ENCODE measurements around the gene GET4. TPM values are rescaled to one million over a fixed set of nuclear protein-coding genes. Genes with fewer than 3 reads are reported as not detected.

The GET4 gene
- total RNA-seq, 4 donors from 2014 or later = 46.1 to 67.7 (median 51.6) TPM

DNA sequence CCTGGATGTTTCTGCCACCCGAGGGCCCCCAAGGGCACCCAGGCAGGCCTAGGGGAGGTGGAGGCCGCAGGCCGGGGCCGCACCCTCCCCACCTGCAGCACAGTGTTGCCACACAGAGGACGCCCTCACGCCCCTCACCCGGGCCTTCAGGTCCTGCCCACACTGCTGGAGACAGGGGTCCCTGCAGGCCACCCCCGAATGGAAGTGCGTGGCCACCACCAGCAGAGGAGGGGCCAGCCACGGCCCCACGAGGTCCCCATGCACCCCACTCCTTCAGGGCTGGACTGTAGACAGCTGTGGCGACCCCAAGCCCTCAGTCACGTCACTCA lies 42.7 kb downstream of the GET4 start:
- DNase-seq (ENCODE audit: low spot score in 2 of 2) = peak in 1 of 2 donors; percentile 72
- no peak for TF ChIP-seq POLR2A (IDR thresholded peaks at IDR 0.05)
- TF ChIP-seq, protein P1, sequence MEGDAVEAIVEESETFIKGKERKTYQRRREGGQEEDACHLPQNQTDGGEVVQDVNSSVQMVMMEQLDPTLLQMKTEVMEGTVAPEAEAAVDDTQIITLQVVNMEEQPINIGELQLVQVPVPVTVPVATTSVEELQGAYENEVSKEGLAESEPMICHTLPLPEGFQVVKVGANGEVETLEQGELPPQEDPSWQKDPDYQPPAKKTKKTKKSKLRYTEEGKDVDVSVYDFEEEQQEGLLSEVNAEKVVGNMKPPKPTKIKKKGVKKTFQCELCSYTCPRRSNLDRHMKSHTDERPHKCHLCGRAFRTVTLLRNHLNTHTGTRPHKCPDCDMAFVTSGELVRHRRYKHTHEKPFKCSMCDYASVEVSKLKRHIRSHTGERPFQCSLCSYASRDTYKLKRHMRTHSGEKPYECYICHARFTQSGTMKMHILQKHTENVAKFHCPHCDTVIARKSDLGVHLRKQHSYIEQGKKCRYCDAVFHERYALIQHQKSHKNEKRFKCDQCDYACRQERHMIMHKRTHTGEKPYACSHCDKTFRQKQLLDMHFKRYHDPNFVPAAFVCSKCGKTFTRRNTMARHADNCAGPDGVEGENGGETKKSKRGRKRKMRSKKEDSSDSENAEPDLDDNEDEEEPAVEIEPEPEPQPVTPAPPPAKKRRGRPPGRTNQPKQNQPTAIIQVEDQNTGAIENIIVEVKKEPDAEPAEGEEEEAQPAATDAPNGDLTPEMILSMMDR (IDR thresholded peaks at IDR 0.05) = no peak
- intact Hi-C loops (cut with DNase I; ENCODE audit: low total_unique reads) = no loop called here
- WGBS, 2 donors = 79 to 90% methylated on average over 10 of the region's 13 CpGs
- H3K4me3 ChIP-seq (ENCODE audit: low read depth, poor library complexity, severe bottlenecking) = no peak overlapping the region

DNA sequence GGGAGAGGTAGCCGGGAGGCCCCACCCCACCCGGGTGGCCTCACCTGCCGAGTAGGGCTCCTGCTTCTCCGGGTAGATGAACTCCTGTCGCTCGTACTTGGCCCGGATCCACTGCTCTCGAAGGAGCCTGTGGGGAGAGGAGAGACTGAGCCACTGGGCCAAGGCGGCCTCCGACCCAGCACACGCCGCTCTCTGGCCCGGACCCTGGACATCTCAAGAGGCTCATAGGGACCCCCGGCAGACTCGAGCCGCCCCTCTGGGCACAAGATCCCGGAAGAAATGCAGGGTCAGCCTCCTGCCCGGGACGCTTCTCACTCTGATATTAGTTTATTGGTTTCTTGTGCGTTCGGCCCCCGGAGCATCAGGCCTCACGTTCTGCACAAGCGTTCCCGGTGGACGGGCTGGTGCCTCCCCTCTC lies 43.6 kb downstream of the GET4 start:
- 66 to 71% methylated on average over 26 of the region's 26 CpGs for WGBS, 2 donors
- H3K4me3 ChIP-seq (ENCODE audit: low read depth, poor library complexity, severe bottlenecking) = no peak overlapping the region
- intact Hi-C loops (cut with DNase I; ENCODE audit: low total_unique reads) = no loop called here

DNA sequence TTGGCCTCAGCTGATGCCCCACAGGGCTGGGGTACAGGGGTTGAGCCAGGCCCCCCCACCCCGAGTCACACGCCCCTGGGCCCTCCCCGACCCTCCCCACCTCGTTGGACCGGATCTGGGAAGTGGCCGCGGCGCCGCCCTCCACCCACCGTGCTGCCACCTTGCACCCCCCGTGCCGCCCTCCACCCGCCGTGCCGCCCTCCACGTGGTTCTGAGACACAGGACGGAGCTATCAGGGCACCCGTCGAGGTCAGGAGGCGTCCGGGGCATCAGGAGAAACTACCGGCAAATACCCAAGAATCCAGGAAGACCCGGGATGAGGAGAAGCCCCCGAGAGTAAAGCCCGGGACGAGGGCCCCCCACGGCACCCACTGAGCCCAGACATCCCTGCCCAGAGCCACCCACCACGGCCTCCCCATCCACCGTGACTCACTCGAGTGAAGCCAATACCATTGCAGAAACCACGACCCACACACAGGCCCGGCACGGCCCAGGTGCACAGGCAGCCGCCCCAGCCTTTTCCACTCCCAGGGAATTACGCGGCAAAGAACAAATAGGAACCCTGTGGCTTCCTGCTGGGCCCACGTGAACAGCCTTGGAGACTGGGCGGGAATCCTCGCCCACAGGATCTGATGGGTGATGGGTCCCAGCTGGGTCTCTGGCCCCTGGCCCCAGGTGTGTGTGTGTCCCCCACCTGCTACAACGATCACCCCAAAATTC lies 44.2 kb downstream of the GET4 start:
- peak in 1 of 2 donors; percentile 76 for DNase-seq (ENCODE audit: low spot score in 2 of 2)
- 61 to 69% methylated on average over 32 to 40 of the region's 40 CpGs for WGBS, 2 donors
- TF ChIP-seq POLR2A (IDR thresholded peaks at IDR 0.05) = no peak
- intact Hi-C loops (cut with DNase I; ENCODE audit: low total_unique reads) = no loop called here
- H3K4me3 ChIP-seq (ENCODE audit: low read depth, poor library complexity, severe bottlenecking) = no peak overlapping the region

More for the DNA sequence above, 43.6 kb downstream of the GET4 start:
- TF ChIP-seq POLR2A (IDR thresholded peaks at IDR 0.05) = no peak
- TF ChIP-seq, protein P1 (IDR thresholded peaks at IDR 0.05) = no peak
- DNase-seq (ENCODE audit: low spot score in 2 of 2) = no peak

DNA sequence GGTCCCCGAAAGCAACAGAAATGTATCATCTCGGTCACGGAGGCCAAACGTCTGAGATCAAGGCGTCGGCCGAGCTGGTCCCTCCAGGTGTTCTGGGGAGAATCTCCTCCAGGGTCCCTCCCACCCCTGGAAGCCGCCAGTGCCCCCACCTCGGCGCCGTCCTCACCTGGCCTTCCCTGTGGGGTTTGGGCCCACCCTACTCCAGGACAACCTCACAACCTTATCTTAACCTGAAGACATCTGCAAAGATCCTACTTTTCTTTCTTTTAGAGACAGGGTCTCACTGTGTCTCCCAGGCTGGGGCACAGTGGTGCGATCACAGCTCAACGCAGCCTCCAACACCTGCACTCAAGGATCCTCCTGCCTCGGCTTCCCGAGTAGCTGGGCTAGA lies 44.7 kb downstream of the GET4 start:
- DNase-seq (ENCODE audit: low spot score in 2 of 2) = peak in 1 of 2 donors; percentile 80
- intact Hi-C loops (cut with DNase I; ENCODE audit: low total_unique reads) = no loop called here
- WGBS, 2 donors = 88 to 90% methylated on average over 14 to 15 of the region's 15 CpGs
- TF ChIP-seq, protein P1 (IDR thresholded peaks at IDR 0.05) = no peak
- no peak for TF ChIP-seq POLR2A (IDR thresholded peaks at IDR 0.05)
- H3K4me3 ChIP-seq (ENCODE audit: low read depth, poor library complexity, severe bottlenecking) = no peak overlapping the region

DNA sequence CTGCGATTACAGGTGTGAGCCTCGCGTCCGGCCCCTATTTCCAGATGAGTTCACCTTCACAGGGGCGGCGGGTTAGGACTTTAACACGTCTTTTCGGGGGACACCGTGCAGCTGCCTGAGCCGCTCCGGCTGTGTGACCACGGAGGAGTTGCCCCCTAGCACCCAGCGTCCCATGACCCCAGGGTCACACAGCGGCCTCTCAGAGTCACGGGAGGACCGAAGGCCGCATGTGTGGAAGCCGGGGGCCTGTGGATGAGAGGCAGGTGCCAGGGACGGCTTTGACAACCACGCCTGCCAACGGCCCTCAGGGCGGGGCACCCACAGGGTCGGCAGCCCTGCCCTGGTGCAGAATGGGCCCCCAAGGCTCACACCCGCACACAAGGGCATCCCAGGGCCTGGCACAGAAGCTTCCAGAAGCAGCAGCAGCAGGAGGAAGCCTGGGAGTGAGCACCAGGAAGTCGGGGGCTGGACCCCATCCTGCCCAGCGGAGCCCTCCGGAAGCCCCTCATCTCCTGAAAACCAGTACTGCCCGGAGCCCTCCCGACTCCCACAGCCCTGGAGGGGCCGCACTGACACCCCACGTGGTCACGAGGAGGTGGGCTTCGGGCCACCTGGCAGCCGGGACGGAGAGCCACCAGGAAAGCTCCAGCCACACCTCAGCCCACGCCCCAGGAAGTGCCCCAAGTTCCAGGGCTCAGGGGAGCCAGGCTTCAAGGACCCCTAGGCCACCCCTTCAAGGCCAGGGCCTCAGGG lies 45.4 kb downstream of the GET4 start:
- intact Hi-C loops (cut with DNase I; ENCODE audit: low total_unique reads) = no loop called here
- peak in 1 of 2 donors; percentile 85 for DNase-seq (ENCODE audit: low spot score in 2 of 2)
- no peak for TF ChIP-seq POLR2A (IDR thresholded peaks at IDR 0.05)
- TF ChIP-seq, protein P1 (IDR thresholded peaks at IDR 0.05) = no peak
- WGBS, 2 donors = 57 to 67% methylated on average over 26 to 36 of the region's 36 CpGs
- no peak overlapping the region for H3K4me3 ChIP-seq (ENCODE audit: low read depth, poor library complexity, severe bottlenecking)

DNA sequence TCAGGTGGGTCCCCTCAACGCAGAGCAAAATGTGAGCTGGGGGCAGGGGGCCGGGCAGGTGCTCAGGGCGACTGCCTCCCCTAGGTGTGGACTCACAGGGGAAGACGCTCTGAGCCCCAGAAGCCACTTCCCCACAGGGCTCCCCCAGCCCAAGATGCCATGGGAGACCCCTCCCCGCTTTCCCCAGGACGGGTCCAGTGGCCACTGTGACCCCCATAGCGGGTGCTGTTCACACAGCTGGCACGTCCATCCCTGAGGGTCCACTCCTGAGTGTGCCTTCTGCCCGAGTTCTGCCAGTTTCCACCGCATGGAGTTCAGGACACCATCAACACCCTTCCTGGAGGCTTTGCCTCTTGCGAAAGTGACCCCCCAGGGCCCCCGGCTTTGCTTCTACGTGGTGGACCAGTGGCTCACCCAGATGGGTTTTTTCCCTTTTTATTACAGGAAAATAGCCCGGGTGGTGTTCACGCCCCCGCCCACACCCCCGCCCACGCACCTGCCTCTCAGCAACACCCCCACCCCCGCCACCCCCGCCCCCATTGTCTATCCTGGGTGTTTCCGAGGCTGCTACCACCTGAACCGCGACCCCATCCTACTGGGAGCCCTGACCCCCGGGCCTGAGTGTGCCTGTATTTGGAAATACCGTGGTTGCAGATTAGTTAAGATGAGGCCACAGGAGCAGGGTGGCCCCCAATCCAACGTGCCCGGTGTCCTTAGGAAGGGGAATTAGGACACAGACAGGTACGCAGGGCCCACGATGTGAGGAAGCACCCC lies 46.2 kb downstream of the GET4 start:
- DNase-seq (ENCODE audit: low spot score in 2 of 2) = peak in 1 of 2 donors; percentile 81
- H3K4me3 ChIP-seq (ENCODE audit: low read depth, poor library complexity, severe bottlenecking) = no peak overlapping the region
- intact Hi-C loops (cut with DNase I; ENCODE audit: low total_unique reads) = no loop called here
- WGBS, 2 donors = 54 to 58% methylated on average over 26 of the region's 29 CpGs
- TF ChIP-seq, protein P1 (IDR thresholded peaks at IDR 0.05) = no peak
- no peak for TF ChIP-seq POLR2A (IDR thresholded peaks at IDR 0.05)

Data from lower leg skin (tissue), 4 donors.